SK-N-DZ (cell line): ENCODE data around the gene MYBPC1.
"Not testable (repeated sequence)": the region's sequence is repeated elsewhere in the genome, so short reads cannot be mapped to it uniquely, and the experiment has no call there.

ENCODE experiments used
- DNase-seq: peaks from one replicate; pipeline ENCODE4 v3.0.0-alpha.2; 2015; ENCODE audit warnings: low spot score

MYBPC1 gene

GRCh38 chr12:101653503-101653902 is 58.7 kb downstream of the MYBPC1 start:
- DNase-seq: no peak

- no peak for DNase-seq
Observed at GRCh38 chr12:101654442-101654841, 59.7 kb downstream of the MYBPC1 start.

GRCh38 chr12:101655393-101655792 is 60.6 kb downstream of the MYBPC1 start:
- DNase-seq: no peak

GRCh38 chr12:101660662-101661061 is 65.9 kb downstream of the MYBPC1 start:
- DNase-seq: not testable (repeated sequence)

- DNase-seq: no peak
Observed at GRCh38 chr12:101663298-101663697, 68.5 kb downstream of the MYBPC1 start.

- no peak for DNase-seq
Observed at GRCh38 chr12:101664992-101665391, 70.2 kb downstream of the MYBPC1 start.

- DNase-seq: no peak
Observed at GRCh38 chr12:101666052-101666728, 71.4 kb downstream of the MYBPC1 start.

GRCh38 chr12:101667591-101667990 is 72.8 kb downstream of the MYBPC1 start:
- DNase-seq: no peak

GRCh38 chr12:101670007-101670671 is 75.4 kb downstream of the MYBPC1 start:
- no peak for DNase-seq

- no peak for DNase-seq
Observed at GRCh38 chr12:101671157-101671791, 76.5 kb downstream of the MYBPC1 start.

- no peak for DNase-seq
Observed at GRCh38 chr12:101671833-101672232, 77.1 kb downstream of the MYBPC1 start.

GRCh38 chr12:101675555-101675954 is 80.8 kb downstream of the MYBPC1 start:
- DNase-seq: no peak

- DNase-seq: not testable (repeated sequence)
Observed at GRCh38 chr12:101676497-101676896, 81.7 kb downstream of the MYBPC1 start.

- DNase-seq: no peak
Observed at GRCh38 chr12:101678081-101678480, 83.3 kb downstream of the MYBPC1 start.

GRCh38 chr12:101680240-101680639 is 85.5 kb downstream of the MYBPC1 start:
- DNase-seq: no peak

- DNase-seq: no peak
Observed at GRCh38 chr12:101680647-101681046, 85.9 kb downstream of the MYBPC1 start.

- DNase-seq: not testable (repeated sequence)
Observed at GRCh38 chr12:101681627-101682026, 86.9 kb downstream of the MYBPC1 start.

GRCh38 chr12:101685092-101685491 is 90.3 kb downstream of the MYBPC1 start:
- DNase-seq: no peak

- no peak for DNase-seq
Observed at GRCh38 chr12:101686176-101686575, 91.4 kb downstream of the MYBPC1 start.

- no peak for DNase-seq
Observed at GRCh38 chr12:101690544-101691098, 95.8 kb downstream of the MYBPC1 start.

- DNase-seq: no peak
Observed at GRCh38 chr12:101691503-101692096, 96.8 kb downstream of the MYBPC1 start.

GRCh38 chr12:101694297-101694848 is 99.6 kb downstream of the MYBPC1 start:
- DNase-seq: no peak
